Natural killer cell treated with Interleukin-12 subunit alpha and Interleukin-12 subunit beta and Interleukin-15 and Interleukin-18, amount 100 ng/mL, for 72 hours (primary cell): ENCODE data around the gene ETV5. TPM values are rescaled to one million over a fixed set of nuclear protein-coding genes. Genes with fewer than 3 reads are reported as not detected.

ENCODE experiments used
- ATAC-seq, 2 donors: fragments of 150-1000 bp; cut with Tn5 transposase in 1 of 2; sonication (Bioruptor Pico), chemical (Tn5 transposase) in 1 of 2; 2 replicates each; pipeline ENCODE4 v1.10.0; 2021
- DNase-seq: peaks from one replicate; pipeline ENCODE4 v3.0.0; 2022; ENCODE audit warnings: low spot score
- H3K27ac Mint-ChIP-seq, 2 donors: 1 replicate in 1 of 2; 2 replicates in 1 of 2; pipeline ENCODE4 v1.8.0; 2022; ENCODE audit warnings: mixed read lengths in 2 of 2, mild to moderate bottlenecking in 1 of 2, moderate library complexity in 1 of 2
- H3K27me3 Mint-ChIP-seq, 2 donors: 1 replicate in 1 of 2; 2 replicates in 1 of 2; pipeline ENCODE4 v1.8.0; 2022; ENCODE audit warnings: mixed read lengths in 2 of 2
- H3K36me3 Mint-ChIP-seq: one replicate; pipeline ENCODE4 v1.8.0; 2022; ENCODE audit warnings: mixed read lengths
- H3K4me1 Mint-ChIP-seq, 2 donors: 1 replicate in 1 of 2; 2 replicates in 1 of 2; pipeline ENCODE4 v1.8.0; 2022; ENCODE audit warnings: low read depth in 2 of 2, mixed read lengths in 2 of 2, mild to moderate bottlenecking in 1 of 2
- H3K4me3 Mint-ChIP-seq: one replicate; pipeline ENCODE4 v1.8.0; 2022; ENCODE audit warnings: mixed read lengths
- H3K9me3 Mint-ChIP-seq: 2 replicates; pipeline ENCODE4 v1.8.0; 2022; ENCODE audit warnings: mixed read lengths
- total RNA-seq, 2 donors: library from RNA; stranded (reverse); gene quantifications; one replicate each; pipeline ENCODE4 v1.2.3, GENCODE V29; 2022

Gene ETV5
- total RNA-seq, 2 donors from 2014 or later, result 61.6 to 113 TPM

- Mint-ChIP-seq H3K36me3 (no peaks in the 10 kb centered on the region), H3K27ac (no peak overlapping the region), H3K4me3 (no peak overlapping the region), H3K4me1 (peaks cover 0 to 12% of the 10 kb centered on the region in 2 donors), H3K9me3 (no peaks in the 10 kb centered on the region), H3K27me3 (peaks cover 43 to 67% of the 10 kb centered on the region in 2 donors)
- DNase-seq (no peak), ATAC-seq (no peak)
Measured at GRCh38 chr3:186117521-186118134, 8.7 kb upstream of the ETV5 start.

- H3K9me3 Mint-ChIP-seq, result no peaks in the 10 kb centered on the region
- peak overlapping the region in 1 of 2 donors; percentile 72 for H3K27ac Mint-ChIP-seq
- H3K4me3 Mint-ChIP-seq, result no peak overlapping the region
- DNase-seq (no peak), ATAC-seq (no peak)
- peaks cover 18 to 27% of the 10 kb centered on the region in 2 donors for H3K4me1 Mint-ChIP-seq
- H3K36me3 Mint-ChIP-seq, result no peaks in the 10 kb centered on the region
- H3K27me3 Mint-ChIP-seq, result peaks cover 51 to 76% of the 10 kb centered on the region in 2 donors
Measured at GRCh38 chr3:186115239-186115996, 6.5 kb upstream of the ETV5 start.

DNA sequence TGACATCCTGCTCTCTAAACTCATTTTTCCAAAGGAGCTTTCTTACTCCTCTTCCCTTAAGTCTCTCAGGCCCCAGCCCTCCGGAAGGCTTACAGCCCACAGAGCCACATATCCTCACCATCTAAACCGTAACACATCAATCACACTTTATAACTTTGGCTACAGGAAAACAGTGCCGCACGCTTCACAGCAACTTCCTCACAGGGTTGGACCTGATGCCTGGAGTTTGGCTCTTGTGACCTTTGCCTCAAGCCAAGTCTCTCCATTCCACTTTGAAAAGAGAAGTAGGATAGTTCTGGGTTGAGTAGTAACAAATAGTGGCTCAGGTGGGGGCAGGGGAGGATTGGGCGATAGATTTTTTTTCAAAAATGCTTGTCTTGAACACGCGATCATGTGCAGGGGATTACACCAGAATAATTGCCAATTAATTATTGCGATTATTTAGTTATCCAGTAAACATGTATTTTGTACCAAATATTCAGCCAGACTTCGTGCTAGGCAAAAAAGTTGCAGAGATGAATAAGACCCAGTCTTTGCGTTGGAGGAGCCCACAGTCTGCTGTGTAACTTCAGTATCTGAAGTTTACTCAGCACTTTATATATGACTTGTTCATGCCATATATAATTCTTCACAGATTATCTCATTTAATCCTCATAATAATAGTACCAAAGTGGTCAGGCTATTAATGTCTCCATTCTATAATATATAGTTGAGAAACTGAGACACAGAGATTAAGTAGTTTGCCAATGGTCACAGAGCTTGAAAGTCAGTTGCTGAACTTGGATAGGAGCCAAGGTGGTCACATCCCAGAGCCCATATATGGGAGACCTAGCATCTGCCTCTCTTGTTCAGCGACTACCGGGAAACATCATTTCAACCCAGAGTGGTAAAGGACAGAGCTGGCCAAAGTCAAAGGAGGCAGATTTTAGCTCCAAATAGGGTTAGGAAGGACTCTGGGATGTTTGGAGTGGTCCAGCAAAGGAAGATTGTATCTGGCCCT lies 2.4 kb upstream of the ETV5 start:
- H3K9me3 Mint-ChIP-seq, result no peaks in the 10 kb centered on the region
- DNase-seq, result no peak
- peak overlapping the region; percentile 87 to 90 for H3K27ac Mint-ChIP-seq
- H3K36me3 Mint-ChIP-seq, result no peaks in the 10 kb centered on the region
- peaks cover 31 to 56% of the 10 kb centered on the region in 2 donors for H3K27me3 Mint-ChIP-seq
- peaks cover 43 to 46% of the 10 kb centered on the region in 2 donors for H3K4me1 Mint-ChIP-seq
- ATAC-seq, result no peak
- peak overlapping the region; percentile 96 for H3K4me3 Mint-ChIP-seq

- no peaks in the 10 kb centered on the region for H3K9me3 Mint-ChIP-seq
- H3K4me1 Mint-ChIP-seq, result peaks cover 45 to 51% of the 10 kb centered on the region in 2 donors
Measured at GRCh38 chr3:186109897-186110803, 1.3 kb upstream of the ETV5 start.

GRCh38 chr3:186108106-186108940 lies 566 bp downstream of the ETV5 start:
- H3K27me3 Mint-ChIP-seq, result peaks cover 21 to 46% of the 10 kb centered on the region in 2 donors
- H3K4me1 Mint-ChIP-seq, result peaks cover 45 to 51% of the 10 kb centered on the region in 2 donors
- H3K36me3 Mint-ChIP-seq, result peaks cover 12% of the 10 kb centered on the region
- peak; percentile 63 for DNase-seq
- peak overlapping the region; percentile 96 for H3K4me3 Mint-ChIP-seq
- H3K27ac Mint-ChIP-seq, result peak overlapping the region; percentile 87 to 90
- no peak for ATAC-seq
- no peaks in the 10 kb centered on the region for H3K9me3 Mint-ChIP-seq

More at GRCh38 chr3:186109897-186110803, 1.3 kb upstream of the ETV5 start:
- Mint-ChIP-seq H3K27me3 (peaks cover 28 to 53% of the 10 kb centered on the region in 2 donors), H3K36me3 (peaks cover 5% of the 10 kb centered on the region), H3K27ac (peak overlapping the region; percentile 87 to 90), H3K4me3 (peak overlapping the region; percentile 96)
- DNase-seq (no peak), ATAC-seq (no peak)

DNA sequence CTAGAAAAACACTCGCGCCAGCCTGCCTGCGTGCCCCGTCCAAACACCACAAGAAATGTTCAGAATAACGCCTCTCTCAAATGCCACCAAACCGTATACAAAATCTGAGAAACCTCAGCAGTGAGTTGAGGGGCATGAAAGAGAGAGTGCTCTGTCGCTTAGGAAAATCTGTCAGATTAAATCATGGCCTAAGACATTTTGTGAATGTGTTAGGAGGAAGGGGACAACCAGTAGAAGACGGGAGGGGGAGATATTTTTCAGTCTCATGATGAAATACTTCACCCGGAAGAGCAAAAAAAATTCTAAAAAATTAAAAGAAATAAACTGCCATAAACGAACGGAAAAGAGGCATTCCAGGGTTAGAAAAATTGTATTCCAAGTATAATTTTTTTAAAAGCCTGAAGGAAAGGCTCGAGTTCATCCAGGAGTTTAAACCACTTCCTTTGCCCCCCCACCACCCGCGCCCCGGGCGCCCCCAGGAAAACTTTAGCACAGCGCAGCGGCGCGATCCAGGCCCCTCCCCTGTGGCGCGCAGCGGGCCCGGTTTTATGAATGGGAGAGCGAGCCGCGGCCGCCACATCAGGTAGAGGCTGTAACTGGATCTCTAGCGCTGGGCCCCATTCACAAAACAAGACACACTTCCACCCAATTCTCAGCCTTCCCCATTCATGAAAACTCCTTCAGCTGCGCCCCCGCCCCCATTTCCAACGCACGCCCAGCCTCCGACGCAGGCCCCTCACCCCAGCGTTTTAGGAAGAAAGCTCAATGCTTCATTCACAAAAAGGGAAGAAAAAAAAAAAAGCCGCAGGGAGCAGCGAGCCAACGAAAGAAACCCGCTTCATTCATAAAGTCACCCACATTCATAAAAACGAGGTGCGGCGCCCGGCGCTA lies 1.4 kb downstream of the ETV5 start:
- H3K27ac Mint-ChIP-seq, result peak overlapping the region; percentile 87 to 90
- peak; percentile 65 for DNase-seq
- peaks cover 17% of the 10 kb centered on the region for H3K36me3 Mint-ChIP-seq
- H3K4me1 Mint-ChIP-seq, result peaks cover 47 to 51% of the 10 kb centered on the region in 2 donors
- no peaks in the 10 kb centered on the region for H3K9me3 Mint-ChIP-seq
- ATAC-seq, result no peak
- H3K4me3 Mint-ChIP-seq, result peak overlapping the region; percentile 96
- peaks cover 24 to 48% of the 10 kb centered on the region in 2 donors for H3K27me3 Mint-ChIP-seq

- no peak for DNase-seq
- peaks cover 9 to 29% of the 10 kb centered on the region in 2 donors for H3K27me3 Mint-ChIP-seq
- H3K4me1 Mint-ChIP-seq, result peaks cover 31 to 34% of the 10 kb centered on the region in 2 donors
- ATAC-seq, result no peak
- no peaks in the 10 kb centered on the region for H3K9me3 Mint-ChIP-seq
- peak overlapping the region; percentile 12 for H3K4me3 Mint-ChIP-seq
- no peak overlapping the region for H3K27ac Mint-ChIP-seq
- peaks cover 22% of the 10 kb centered on the region for H3K36me3 Mint-ChIP-seq
Measured at GRCh38 chr3:186105543-186105942, 3.3 kb downstream of the ETV5 start.

DNA sequence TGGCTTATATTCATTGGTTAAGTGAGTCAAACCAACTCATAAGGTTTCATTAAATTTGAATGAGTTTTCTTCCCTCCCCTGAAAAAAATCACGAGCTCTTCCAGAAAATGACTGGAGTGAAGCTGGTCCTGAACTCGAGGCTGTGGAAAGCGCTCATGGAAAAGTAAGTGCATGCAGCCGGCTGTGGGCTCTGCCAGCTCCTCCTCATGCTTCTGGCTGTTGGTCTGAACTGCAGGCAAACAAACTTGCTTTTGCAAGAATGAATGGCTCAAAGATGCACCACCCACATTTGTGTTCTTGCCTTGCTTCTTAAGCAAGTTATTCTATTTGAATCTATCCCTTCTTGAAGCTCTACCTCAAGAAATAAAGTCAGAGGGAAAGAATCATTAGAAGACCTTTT lies 6.2 kb downstream of the ETV5 start:
- ATAC-seq, result no peak
- Mint-ChIP-seq H3K9me3 (no peaks in the 10 kb centered on the region), H3K4me1 (peaks cover 14% of the 10 kb centered on the region in 2 donors), H3K27ac (no peak overlapping the region), H3K4me3 (no peak overlapping the region), H3K27me3 (peaks cover 19 to 39% of the 10 kb centered on the region in 2 donors), H3K36me3 (peaks cover 22% of the 10 kb centered on the region)
- DNase-seq, result no peak

DNA sequence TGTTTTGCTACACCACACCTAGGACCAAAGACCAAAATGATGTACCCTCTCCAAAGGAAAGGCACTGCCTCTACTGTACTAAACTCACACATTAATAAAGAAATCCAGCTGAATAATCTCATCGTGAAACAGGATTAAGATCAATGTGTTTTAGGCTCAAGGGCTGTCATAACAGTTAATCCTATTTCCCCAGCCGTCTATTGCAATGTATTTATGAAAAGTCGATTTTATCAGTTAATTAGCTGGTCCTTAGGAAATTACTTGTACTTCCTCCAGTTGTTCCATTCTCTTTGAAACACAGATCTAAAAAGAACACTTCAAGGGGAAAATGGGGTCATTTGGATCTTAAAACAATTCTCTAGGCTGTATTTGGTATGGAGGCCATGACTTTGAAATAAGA lies 8.5 kb downstream of the ETV5 start:
- ATAC-seq, result no peak
- Mint-ChIP-seq H3K27me3 (peaks cover 20 to 34% of the 10 kb centered on the region in 2 donors), H3K4me3 (no peak overlapping the region), H3K9me3 (no peaks in the 10 kb centered on the region), H3K4me1 (peaks cover under 1 to 7% of the 10 kb centered on the region in 2 donors), H3K36me3 (peaks cover 19% of the 10 kb centered on the region), H3K27ac (no peak overlapping the region)
- no peak for DNase-seq

- no peak overlapping the region for H3K4me3 Mint-ChIP-seq
- no peaks in the 10 kb centered on the region for H3K9me3 Mint-ChIP-seq
- peaks cover 15% of the 10 kb centered on the region for H3K36me3 Mint-ChIP-seq
Measured at GRCh38 chr3:186099178-186099577, 9.7 kb downstream of the ETV5 start.

DNA sequence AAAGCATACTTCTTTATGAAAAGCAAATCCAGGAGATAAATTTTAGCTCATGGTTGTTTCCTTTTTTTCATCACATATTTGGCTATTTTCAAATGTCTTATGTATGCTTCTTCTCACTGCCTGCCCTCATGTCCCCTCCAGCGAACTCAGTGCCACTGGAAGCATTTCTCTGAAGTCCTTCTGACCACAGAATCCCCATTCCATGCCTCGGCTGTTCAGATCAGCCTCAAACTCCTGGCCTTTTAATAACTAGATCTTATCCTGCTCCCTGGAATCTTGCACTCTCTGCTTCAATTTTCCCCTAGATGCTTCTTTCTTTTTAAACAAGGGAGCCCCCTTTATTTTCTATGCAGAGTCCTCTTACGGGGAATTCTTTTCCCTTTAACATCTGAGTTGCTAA lies 10.1 kb downstream of the ETV5 start:
- no peak overlapping the region for H3K4me3 Mint-ChIP-seq
- ATAC-seq (no peak), DNase-seq (no peak)
- peaks cover 11% of the 10 kb centered on the region for H3K36me3 Mint-ChIP-seq
- H3K27me3 Mint-ChIP-seq, result peaks cover 19 to 37% of the 10 kb centered on the region in 2 donors
- peaks cover 0 to 5% of the 10 kb centered on the region in 2 donors for H3K4me1 Mint-ChIP-seq
- H3K9me3 Mint-ChIP-seq, result no peaks in the 10 kb centered on the region
- H3K27ac Mint-ChIP-seq, result no peak overlapping the region

More at GRCh38 chr3:186099178-186099577, 9.7 kb downstream of the ETV5 start:
- Mint-ChIP-seq H3K27ac (no peak overlapping the region), H3K4me1 (peaks cover 0 to 5% of the 10 kb centered on the region in 2 donors), H3K27me3 (peaks cover 19 to 34% of the 10 kb centered on the region in 2 donors)
- DNase-seq, result no peak
- no peak for ATAC-seq
